Stimulated activated CD4-positive, alpha-beta T cell treated with anti-CD3 and anti-CD28 coated beads, Interleukin-12 subunit alpha, Interleukin-12 subunit beta, amount 100 ng/mL, for 24 hours (primary cell): ENCODE measurements around the gene CTNND2.
"Not testable (repeated sequence)": the region's sequence is repeated elsewhere in the genome, so short reads cannot be mapped to it uniquely, and the experiment has no call there.

Experiments used
- DNase-seq, 2 experiments: peaks; one replicate each; pipeline ENCODE4 v3.0.0-alpha.2; 2020; ENCODE audit warnings: low read depth in 2 of 2

Gene CTNND2

DNA sequence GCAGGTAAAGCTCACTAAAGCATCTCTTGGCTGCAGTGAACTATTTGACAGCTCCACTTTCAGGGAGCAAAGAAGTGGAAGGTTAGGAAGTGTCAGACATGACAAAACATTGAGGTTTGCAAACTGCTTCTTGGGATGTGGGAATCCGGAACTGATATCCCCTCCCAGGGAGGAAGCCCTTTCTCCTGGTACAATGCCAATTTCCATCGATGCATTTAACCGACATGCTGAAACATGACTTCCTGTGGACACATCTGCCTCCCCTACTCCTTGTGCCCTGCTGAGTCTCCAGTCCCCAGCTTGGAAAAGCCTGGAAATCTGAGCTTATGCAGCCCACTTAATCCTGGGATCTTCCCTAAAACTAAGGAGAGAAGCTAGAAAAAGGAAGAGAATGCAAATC is 820.1 kb downstream of the CTNND2 start:
- no peak for DNase-seq

DNA sequence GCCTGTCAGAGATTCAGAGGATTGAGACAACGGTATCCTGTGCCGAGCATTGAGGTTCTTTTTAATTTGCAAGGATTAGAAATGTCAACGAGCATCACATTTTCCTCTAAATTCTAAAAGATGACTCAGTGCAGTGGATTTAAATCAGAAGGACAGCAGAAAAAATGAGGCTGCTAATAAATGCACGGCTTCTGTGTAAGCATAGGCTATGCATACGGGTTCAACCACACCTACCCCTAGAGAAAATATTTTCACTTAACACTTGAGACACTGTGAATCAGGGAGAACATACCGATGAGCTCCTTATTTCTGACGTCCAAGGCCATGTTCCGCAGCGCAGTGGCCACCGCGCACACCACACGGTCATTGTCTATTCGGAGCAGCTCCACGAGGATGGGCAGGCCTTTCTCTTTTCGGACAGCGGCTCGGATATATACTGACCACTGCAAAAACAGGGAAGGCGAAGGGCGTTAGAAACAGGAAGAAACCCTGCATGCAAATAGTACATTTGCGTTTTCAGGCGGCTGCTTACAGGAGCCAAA is 821.8 kb downstream of the CTNND2 start:
- no peak for DNase-seq

DNA sequence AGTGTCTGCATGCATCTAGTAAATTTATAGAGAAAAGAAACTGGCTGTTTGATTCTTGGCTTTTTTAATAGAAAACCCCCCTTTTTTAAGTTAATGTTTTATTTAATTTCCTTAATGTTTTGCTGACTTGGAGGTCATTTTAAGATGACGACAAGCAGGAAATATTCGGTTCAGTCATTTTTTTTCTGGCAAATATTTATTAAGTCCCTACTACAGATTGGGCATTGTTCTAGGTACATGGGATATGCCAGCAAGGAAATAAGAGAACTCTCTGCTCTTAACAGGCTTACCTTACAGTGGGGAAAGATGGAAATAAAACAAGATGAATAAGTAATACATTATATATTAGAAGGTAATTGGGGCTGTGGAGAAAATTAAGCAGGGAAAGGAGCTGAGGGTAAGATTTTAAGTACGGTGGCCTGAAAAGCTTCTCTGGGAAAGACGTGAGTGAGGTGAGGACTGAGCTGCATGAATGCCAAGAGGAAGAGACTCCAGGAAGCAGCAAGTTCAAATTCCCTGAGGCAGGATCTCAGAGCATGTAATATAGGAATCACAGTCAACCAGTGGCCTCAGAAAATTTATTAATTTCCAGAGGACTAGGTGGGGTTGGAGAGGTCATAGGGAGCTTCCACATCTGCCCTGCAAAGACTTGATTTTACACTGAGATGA is 827.2 kb downstream of the CTNND2 start:
- DNase-seq: no peak

DNA sequence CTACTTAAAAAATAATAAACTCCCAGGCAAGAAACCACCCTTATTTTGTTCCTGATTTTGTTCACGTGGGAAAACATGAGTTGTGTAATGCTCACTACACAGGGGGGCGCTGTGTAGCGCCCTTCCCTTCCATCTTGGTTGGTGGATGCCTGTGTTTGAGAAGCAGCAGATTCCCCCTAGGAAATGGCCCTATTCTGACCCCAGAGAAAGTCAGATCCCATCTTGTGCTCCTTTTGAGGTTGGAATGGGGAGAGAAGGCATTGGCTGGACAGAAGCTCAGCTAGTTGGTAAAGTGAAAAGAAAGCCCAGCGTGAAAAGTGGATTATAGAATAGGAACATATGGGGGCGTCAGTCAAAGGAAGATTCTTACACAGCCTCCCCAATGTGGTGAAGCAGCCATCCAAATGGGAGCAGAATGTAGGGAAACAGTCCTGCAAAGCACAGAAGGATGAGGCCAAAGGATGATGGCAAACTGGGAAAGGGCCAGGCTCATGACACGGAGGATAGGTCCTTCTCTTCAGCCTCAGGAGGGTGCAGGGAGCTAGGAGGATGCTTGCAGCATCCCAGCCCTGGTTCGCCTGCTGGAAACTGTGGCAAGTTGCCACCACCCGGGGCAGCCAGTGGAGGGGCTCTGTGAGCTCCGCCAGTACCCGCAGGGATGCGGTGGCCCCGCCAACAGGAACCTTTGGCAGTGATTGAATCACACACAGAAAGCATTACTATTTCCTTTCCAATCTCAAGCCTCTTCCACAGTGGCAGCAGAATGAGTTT is 829.0 kb downstream of the CTNND2 start:
- no peak for DNase-seq

- DNase-seq: no peak
These were observed 831.7 kb downstream of the CTNND2 start for GRCh38 chr5:11072568-11072967.

DNA sequence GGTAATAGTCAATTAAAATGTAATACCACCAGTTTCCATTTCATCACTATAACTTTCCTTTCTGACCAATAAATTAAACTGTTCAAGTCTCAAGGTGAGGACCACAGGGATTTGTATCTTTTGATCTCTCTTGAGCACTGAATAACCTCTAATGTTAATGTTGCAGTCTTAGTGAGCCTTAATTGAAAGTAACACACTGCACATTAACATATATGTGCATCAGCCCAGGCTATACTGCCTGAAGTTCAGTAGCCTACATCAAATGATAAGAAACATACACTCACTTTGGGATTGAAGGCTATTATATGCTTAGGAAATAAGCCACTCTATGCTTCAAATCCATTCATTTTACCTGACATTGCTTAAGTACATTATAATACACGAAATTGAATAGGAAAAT is 832.2 kb downstream of the CTNND2 start:
- DNase-seq: no peak

GRCh38 chr5:11069041-11069440 is 835.2 kb downstream of the CTNND2 start:
- no peak for DNase-seq

- DNase-seq: not testable (repeated sequence)
These were observed 838.5 kb downstream of the CTNND2 start for GRCh38 chr5:11065723-11066122.

- DNase-seq: no peak
These were observed 839.3 kb downstream of the CTNND2 start for GRCh38 chr5:11064763-11065450.

- DNase-seq: no peak
These were observed 841.8 kb downstream of the CTNND2 start for GRCh38 chr5:11062397-11062796.

- DNase-seq: no peak
These were observed 847.7 kb downstream of the CTNND2 start for GRCh38 chr5:11056560-11056959.

DNA sequence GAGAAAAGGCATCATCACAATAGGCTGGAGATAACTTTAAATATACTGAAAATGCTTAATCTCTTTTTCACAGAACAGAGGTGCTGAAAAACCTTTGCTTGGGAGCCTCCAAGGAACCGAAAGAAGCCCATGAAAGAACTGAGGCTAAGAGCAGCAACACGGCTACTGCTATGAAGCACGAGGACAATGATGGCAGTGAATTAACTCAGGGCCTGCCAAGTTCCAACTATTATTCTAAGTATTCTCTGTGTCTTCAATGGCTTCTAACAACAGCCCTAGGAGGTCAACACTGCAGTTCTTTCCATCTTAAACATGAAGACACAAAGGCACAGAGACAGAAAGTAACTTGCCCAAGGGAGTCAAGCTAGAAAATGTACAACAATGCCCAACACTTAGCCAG is 850.2 kb downstream of the CTNND2 start:
- DNase-seq: no peak

DNA sequence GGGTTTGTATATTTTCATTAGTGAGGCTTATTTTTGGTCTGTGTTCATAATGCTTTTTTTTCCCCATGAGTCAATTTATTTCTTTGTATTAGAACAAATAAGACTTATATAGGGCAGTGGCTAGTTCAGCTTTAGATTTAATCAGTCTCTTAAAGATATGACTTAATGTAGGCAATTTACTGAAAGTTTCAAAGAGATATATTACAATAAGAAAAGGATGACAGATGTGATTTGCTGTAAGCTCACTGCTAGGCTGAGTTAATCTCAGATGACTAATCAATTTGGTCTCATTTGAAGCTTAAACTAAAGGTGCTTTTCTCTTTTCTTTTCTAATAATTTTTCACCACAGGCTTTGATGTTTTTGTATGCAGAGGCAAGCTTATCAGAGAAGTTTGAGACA is 851.4 kb downstream of the CTNND2 start:
- DNase-seq: no peak

DNA sequence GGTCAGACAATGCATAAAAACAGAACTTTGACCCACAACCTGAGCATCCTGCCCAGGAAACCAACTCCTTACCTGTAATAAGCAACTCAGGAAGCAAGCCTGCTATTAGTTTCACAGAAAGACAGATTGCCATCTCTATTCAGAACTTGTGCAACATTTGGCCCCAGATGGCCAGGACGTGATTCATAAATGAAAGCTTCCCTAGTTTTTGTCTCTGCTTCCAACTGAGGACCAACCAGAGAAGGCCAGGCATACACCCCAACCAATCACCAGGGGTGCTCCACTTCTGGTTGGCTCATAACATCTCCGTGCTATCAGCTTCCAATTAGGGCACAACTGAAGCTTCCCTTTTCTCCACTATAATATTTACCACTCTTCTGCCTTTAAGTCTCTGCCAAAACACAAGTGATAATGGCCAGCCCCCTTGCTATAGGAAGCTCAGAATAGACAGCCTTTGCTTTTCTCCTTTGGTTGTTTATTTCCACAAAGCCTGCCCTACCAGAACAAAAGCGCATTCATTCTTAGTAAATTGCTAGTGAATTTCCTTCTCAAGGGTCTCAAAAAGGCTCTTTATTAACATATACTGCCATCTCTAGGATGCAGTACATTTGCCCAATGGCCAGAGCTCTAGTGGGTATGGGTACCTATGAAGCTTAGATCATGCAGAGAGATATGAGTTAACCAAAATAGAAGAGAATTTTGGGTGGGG is 853.5 kb downstream of the CTNND2 start:
- no peak for DNase-seq

GRCh38 chr5:11048760-11049159 is 855.5 kb downstream of the CTNND2 start:
- DNase-seq: no peak

GRCh38 chr5:11047625-11048024 is 856.6 kb downstream of the CTNND2 start:
- no peak for DNase-seq

DNA sequence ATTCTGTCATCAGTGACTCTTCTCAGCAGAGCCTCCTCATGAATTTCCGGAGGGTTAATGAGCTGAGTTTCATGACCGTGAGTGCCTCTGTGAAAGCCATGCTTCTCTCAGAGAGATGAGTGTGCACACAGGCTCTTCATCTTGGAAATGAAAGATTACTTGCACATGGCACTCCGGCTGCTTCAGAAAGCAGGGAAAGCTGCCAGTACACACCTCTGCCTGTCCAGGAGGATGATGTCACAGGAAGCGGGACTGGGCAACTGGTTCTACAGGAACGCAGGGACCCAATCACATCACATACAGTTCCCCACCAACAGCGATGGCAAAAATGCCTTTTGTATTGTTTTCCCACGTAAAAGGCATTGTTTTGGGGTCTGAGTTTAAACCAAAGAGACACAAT is 857.2 kb downstream of the CTNND2 start:
- DNase-seq: no peak

- no peak for DNase-seq
These were observed 858.1 kb downstream of the CTNND2 start for GRCh38 chr5:11046160-11046559.

DNA sequence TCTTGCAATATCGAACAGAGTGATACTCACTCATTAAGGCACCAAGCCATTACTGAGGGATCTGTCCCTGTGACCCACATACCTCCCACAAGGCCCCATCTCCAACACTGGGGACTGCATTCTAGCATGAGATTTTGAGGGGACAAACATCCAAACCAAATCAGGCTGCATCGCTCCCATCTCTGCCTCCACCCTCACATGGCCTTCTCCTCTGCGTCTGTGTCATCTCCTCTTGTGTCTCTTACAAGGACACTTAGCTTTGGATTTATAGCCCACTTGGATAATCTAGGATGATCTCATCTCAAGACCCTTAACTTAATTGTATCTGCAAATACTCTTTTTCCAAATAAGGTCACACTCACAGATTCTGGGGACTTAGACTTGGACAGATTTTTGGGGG is 858.8 kb downstream of the CTNND2 start:
- DNase-seq: no peak

- DNase-seq: no peak
These were observed 859.7 kb downstream of the CTNND2 start for GRCh38 chr5:11044581-11044980.

DNA sequence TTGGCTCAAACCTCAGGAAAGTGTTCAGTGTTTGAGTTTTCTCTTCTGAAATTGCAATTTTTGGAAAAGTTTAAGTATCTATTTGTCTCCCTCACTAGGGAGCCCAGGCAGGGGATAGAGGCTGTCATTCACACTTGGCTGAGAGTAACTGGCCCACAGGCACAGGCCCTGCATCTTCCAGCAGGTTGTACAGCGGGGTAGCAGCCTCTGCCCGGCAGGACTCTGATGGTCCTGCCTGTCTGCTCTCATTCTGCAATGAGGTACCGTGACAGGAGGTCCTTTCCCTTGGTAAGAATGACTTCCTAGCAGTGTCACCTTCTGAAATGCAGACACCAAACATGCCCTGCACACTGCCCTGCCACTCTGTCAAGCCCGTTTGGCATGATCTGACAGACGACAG is 860.4 kb downstream of the CTNND2 start:
- no peak for DNase-seq

- no peak for DNase-seq
These were observed 863.9 kb downstream of the CTNND2 start for GRCh38 chr5:11040345-11040744.
